DMS153 treated with DMSO at 0.1 percent for 48 hours (cell line): Measurements from ENCODE around the gene KDM2A.
"Not testable (repeated sequence)": the region's sequence is repeated elsewhere in the genome, so short reads cannot be mapped to it uniquely, and the experiment has no call there.

Experiments used
- DNase-seq: peaks from one replicate; lab custom pipeline; 2025; ENCODE audit not compliant: unreplicated experiment; lab: John Stamatoyannopoulos, UW

Gene KDM2A

DNA sequence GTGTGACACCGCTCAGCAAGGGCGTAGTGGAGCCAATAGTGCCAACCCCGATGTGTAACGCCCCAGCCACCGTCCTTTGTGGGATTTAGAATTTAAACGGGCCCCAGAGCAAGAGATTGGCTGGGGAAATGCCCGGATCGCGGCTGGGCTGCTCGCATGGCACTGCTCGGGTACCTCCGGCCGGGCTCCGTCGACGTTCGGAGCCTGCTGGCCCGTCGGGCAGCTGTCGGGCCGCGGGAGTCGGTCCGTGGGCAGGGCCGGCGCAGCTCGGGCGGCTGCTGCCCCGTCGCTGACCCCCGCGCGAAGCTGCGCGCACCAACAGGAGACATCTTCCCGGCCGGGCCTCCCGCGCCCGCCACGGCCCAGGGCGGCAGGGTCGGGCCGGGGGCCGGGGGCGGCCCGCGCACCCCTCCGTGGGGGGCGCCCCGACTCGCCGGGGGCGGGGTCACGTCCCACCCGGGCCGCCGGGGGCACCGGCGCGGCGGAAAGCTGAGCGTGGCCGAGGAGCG, 1.3 kb upstream of the KDM2A start:
- DNase-seq = no peak

DNA sequence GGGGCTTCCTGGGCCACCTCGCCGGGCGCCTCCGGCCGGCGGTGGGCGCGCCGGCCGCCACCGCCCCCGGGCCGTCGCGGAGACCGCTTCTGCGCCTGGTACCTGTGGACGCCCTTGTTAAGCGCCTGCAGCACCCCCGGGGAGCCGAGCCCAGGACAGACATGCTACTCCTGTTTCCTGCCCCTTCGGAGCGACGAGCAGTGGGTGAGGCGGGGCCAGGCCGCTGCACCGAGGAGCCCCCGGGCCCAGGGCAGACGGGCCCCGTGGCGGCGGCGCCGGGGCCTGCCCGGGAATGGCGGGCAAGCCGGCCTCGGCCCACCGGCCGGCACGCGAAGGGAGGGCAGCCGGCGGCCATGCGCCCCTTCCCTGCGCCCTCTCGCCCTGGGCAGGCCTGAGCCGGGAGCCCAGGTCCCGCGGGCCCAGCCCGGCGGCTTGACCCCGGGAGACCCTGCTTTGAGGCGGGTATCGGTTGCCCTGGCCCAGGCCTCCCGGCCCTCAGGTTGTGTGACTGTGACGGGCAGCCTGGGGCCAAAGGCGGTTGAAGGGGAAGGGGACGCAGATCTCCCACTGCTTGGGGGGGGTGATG, 789 bp upstream of the KDM2A start:
- peak; percentile 10 for DNase-seq

DNA sequence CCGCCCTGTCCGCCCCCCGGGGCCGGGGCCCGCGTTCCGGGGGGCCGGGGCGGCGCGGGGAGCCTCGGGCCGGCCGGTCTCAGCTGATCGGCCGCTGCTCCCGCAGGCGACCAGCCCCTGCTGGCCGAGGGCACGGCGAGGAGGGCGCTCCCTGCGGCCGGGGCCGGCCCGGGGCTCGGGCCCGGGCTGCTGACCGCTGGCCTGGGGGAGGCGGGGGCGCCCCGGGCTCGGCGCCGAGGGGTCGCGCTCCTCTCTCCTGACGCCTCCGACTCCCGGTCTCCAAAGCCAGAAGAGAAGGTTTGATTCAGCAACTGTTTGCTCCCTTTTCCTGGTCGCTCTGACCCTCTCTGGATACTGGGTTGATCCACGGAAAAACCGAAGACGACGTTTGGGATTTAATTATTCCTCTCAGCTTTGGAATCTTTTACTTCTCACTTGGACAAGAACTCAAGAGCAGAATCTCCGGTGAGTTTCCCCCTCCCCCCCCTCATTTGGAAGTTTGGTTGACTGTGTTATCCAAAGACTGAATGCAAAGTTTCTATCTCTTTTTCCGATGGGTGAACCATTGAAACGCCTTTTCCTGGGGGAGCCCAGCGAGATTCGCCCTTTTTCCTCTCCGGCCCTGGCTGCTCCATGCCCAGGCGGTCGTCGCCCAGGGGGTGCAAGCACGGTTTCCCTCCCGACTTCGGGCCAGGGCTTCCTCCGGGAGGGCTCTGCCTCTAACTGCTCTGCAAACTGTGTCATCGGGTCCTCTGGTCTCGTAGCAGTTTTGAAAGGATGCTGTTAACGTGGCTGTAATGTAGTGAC, 725 bp downstream of the KDM2A start:
- no peak for DNase-seq

DNA sequence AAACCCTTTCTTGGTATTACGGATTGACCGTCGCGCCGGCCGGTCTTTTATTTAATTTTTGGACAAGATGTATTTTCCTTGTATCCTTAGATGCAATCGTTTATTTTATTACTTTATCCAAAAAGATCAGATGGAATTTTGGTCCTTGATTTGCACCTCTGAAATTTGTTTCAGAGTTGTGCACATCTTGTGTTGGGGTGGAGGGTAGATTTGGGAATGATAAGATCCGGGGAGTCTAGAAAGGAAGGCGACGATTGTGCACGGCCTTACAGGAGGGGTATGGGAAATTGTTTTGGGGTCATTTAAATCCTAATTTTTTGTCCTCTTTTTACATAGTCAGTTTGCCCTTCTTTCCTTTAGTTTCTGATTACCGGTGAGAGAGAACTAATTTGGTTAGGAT, 1.4 kb downstream of the KDM2A start:
- no peak for DNase-seq

DNA sequence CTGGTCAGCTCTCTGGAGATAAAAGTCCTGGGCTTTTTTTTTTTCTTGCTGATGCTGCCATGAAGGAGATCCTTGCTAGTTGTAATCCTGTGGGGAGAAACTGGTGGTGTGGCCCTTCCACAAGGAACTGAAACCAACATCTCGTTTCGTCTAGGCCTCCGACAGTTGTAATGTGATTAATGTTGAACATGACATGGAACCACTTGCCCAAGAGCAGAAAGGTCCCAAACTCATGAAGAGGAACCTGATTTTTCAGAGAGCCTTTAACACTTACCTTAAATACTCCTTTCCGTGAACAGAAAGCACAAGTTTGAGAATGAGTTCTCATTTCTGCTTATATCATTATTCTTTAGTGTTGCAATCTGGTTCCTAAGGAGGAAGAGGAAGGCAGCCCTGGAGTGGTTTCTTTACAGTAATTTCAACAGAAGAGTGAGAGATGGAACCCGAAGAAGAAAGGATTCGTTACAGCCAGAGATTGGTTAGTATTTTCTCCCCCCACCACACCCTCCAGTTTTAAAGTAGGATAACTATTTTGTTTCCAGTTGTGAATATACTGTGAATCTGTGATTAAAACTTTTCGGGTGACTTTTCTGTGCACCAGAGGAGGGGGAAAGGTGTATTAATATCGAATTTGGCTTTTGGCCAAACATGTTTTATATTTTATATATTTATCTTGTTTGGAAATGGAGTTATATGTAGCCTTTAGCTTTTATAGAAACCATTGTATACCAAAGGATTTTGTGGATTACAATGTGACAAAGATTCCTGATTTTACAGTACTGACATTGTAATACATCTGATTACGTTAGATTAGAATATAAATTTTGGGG, 2.0 kb downstream of the KDM2A start:
- DNase-seq = no peak

DNA sequence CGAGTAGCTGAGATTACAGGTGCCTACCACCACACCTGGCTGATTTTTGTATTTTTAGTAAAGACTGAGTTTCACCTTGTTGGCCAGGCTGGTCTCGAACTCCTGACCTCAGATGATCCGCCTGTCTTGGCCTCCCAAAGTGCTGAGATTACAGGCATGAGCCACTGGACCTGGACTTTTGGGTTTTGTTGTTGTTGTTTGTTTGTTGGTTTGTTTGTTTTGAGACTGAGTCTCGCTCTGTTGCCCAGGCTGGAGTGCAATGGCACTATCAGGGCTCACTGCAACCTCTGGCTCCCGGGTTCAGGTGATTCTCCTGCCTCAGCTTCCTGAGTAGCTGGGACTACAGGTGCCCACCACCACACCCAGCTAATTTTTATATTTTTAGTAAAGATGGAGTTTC, 4.7 kb downstream of the KDM2A start:
- not testable (repeated sequence) for DNase-seq

DNA sequence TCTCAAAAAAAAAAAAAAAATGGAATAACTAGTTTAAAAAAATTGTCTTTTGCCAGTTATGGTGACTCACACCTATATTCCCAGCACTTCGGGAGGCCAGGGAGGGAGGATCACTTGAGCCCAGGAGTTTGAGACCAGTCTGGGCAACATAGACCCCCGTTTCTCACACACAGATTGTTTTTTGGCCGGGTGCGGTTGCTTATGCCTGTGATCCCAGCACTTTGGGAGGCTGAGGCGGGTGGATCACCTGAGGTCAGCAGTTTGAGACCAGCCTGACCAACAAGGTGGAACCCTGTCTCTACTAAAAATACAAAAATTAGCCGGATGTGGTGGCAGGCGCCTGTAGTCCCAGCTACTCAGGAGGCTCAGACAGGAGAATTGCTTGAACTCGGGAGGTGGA, 7.2 kb downstream of the KDM2A start:
- not testable (repeated sequence) for DNase-seq

DNA sequence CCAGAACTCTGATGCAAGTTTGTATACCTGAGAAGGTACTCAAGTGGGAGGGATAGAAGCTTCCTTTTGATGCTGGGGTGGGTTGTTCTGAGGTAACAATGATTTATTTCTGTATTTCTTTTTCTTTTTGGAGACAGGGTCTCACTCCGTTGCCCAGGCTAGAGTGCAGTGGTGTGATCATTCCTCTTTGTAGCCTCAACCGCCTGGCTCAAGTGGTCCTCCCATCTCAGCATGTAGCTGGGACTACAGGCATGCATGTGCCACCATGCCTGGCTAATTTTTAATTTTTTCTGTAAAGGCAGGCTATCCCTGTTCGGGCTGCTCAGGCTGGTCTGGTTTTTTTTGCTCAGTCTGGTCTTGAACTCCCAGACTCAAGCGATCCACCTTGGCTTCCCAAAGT, 7.9 kb downstream of the KDM2A start:
- no peak for DNase-seq

DNA sequence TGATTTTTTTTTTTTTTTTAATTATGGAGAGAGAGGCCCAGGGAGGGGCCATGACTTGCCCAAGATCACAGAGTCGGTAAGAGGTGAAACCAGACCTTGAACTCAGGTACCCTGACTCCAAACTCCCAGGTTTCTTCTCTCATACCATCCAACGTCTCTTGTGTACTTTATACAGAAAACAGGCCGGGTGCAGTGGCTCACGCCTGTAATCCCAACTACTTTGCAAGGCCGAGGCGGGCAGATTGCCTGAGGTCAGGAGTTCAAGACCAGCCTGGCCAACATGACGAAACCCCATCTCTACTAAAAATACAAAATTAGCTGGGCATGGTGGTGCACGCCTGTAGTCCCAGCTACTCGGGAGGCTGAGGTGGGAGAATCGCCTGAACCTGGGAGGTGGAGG, 11.8 kb downstream of the KDM2A start:
- DNase-seq = not testable (repeated sequence)

DNA sequence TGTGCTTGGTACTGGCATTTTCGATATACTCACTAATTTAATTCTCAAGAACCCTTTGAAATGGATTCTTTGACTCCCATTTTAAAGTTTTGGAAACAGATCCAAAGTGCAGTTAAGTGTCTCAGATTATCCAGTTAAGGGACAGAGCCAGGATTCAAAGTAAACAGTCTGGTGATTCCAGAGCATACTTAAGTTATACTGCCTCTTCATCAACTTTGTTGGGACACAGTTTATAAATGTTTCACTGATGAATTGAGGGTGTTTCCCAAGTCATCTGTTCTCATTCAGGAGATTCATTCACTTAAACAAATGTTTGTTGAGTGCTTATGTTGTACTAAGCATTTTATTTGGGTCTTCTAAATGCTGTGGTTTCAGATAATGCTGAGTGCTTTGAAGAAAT, 17.1 kb downstream of the KDM2A start:
- no peak for DNase-seq

DNA sequence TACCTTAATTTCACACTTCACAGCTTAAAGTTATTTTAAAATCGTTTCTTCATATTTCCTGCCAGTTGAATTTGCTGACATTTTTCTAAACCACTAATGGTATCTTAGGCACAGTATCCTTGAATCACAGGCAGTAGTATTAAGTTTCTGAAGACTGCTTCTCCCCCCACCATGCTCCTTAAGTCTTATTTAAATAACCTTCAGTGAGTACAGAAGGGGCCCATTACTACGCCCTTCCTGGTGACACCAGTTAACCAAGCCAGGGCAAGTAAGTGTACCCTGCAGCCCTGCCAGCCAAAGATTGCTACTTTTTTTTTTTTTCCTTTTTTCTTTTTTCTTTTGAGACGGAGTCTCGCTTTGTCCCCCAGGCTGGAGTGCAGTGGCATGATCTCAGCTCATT, 19.9 kb downstream of the KDM2A start:
- no peak for DNase-seq

DNA sequence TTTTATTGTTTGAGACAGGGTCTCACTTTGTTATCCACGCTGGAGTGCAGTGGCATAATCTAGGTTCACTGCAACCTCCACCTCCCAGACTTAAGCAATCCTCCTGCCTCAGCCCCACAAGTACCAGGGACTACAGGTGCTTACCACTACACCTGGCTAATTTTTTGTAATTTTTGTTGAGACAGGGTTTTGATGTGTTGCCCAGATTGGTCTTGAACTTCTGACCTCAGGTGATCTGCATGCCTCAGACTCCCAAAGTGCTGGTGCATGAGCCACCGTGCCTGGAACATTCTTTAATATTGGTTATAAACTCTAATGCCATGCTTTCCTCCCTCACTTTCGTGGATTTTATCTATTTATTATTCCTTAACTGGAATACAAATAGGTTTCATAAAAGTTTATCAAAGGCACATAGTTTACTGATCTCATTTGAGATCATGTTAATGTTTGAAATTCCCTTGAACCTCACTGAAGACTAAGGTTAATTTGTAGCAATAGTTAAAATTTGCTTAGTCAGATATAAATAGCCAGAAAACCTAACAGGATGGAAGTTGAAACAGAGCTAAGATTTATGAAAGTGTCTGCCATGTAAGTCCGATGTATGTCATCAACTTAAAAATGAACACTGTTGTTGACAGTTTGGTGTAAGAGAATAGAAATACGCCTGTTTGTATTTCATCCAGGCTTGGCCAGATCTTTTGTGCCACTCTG, 27.6 kb downstream of the KDM2A start:
- no peak for DNase-seq

DNA sequence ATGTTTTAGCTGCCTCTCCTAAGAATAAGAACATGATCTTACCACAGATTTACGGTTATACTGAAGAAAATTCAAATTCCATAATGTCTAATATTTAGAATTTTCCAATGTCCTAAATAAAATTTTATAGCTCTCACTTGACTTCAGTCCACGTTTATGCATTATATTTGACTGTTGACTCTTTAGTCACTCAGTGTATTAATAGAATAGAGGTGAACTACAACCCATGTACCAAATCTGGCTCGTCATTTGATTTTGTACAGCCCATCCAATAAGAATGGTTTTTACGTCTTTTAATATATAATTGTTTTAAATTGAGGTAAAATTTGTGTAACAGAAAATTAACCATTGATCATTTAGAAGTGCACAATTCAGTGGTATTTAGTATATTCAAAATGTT, 34.9 kb downstream of the KDM2A start:
- no peak for DNase-seq

DNA sequence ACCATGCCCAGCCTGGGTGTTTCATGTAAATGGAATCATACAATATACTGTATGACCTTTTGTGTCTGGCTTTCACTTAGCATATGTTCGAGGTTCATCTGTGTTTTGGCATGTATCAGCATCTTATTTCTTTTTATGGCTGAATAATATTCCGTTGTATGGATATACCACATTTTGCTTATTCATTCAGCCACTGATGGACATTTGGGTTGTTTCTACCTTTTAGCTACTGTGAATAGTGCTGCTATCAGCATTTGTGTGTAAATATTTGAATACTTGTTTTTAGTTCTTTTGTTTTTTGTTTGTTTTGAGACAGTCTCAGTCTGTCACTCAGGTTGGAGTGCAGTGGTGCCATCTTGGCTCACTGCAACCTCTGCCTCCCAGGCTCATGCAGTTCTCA, 35.7 kb downstream of the KDM2A start:
- DNase-seq = no peak

DNA sequence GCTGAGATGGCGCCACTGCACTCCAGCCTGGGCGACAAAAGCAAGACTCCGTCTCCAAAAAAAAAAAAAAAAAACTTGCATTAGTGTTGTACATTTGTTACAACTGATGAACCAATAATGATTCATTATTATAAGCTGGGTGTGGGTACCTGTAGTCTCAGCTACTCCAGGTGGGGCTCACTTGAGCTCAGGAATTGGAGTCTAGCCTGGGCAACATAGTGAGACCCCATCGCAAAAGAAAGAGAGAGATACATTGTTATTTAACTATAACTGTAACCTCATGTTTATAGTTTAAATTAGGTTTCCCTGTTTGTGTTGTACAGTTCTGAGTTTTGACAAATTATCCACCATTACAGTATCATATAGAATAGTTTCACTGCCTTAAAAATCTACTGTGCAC, 38.6 kb downstream of the KDM2A start:
- no peak for DNase-seq

DNA sequence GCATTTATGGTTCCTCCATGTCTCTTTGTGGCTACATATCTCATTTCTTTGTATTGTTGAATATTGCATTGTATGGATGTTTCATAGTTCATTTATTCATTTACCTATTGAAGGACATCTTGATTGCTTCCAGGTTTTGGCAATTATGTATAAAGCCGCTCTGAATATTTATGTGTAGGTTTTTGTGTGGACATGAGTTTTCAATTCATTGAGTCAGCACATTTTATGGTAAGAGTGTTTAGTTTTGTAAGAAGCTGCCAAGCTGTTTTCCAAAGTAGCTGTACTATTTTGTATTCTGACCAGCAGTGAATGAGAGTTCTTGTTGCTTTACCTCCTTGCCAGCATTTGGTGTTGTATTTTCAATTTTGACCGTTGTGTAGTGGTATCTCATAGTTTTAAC, 39.2 kb downstream of the KDM2A start:
- no peak for DNase-seq

DNA sequence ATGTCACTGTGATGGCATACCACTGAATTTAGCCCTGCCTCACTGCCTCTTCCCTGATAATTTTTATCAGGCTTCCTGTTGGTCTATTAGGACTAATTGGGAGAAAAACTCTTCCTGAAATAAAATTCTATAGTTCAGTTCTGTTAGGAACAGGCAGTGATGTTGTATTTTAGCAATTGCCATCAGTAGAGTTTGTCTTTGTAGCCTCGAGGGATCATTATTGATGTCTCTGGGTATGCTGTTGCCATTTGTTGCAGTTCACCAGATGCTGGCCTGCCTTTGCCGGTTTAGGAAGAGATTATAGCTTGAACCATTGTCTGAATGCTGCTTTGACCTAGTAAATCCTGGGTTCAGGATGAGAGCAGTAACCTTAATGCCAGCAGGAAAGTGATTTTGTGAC, 41.0 kb downstream of the KDM2A start:
- DNase-seq = no peak

DNA sequence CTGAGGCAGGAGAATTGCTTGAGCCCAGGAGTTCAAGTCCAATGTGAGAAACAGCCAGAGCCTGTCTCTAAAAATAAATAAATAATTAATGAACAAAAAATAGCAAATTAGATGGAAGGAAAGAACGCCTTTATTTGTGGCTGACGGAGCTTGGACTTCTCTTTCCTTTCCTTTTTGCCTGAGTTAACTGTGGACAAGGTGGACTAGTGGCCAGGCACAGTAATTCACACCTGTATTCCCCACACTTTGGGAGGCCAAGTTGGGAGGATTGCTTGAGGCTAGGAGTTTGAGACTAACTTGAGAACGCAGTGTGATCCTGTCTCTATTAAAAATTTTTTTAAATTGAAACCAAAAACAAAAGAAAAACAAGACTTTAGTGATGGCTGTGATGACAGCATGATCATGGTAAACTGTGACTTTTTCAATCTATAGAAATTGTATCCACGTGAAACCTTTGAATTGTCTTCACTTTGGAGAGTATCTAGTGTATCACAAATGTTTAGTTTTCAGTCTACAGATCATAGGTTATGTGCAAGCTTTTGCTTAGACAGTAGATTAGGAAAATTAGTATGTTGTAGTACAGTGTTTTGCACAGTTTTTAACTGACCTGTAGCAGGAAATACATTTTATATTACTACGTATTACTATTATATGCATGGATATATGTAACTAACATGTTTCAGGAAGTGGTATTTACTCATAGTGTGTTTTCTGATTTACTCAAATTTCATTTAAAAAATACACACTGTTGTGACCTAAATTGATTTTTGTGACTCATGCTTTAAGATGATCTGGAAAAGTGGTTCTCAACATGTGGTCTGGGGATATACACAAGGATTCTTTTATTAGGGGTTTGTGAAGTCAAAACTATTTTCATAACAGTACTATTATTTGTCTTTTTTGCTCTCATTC, 42.1 kb downstream of the KDM2A start:
- DNase-seq = no peak

DNA sequence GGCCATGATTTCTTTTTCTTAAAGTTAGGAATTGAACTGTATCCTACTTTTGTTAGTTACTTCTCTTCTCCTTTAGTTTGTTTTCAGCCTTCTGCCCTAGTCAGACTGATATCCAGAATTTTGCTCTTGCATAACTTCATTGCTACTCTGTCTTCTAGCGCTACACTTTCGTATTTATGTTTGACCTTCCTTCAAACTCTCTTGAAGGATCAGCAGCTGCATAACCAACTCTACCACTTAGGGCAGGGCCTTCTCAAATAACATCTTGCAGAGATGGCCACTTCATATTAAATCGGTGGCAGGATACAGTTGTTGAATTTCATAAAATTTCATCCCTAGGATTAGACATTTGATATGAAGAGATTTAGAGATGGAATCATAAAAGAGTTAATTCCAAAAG, 43.9 kb downstream of the KDM2A start:
- no peak for DNase-seq

DNA sequence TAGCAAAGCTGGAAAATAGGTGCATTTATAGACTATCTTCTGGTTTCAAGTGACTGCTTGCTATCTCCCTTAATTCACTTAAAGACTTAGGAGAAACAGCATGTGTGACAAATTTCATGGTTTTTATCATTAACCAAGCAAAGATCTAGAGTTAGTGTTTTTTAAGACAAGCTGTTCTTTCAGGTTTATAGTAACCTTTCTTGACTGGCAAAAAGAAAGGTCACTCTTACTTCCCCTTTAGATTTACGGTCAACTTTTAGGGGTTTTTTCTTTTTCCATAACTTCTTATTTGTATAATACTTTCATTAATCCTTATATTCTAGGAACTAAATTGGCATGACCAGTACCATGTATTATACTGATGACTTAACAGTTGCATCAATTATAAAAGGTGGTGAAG, 46.6 kb downstream of the KDM2A start:
- no peak for DNase-seq
